ENCODE data around the gene CARD10.
"Not testable (repeated sequence)": the region's sequence is repeated elsewhere in the genome, so short reads cannot be mapped to it uniquely, and the experiment has no call there.

The CARD10 gene

DNA sequence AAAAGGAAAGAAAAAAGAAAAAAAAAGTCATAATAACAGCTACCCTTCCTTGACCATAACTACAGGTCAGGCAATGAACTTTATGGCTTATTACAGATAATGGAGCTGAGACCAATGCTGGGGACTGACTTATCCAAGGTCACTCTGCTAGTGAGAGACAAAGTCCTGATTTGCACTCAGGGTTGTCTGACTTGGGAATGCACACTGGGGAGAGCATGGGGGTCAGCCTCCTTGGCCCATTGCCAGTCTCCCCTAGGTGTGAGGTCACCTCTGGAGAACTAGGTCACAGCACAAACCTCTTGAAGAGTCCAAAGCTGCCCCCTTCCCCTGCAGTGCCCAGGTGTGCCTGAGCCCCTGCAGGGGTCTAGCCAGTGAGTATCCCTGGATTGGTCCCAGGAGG lies 35.8 kb upstream of the CARD10 start:
- no peak for FAIRE-seq
- DNase-seq (ENCODE audit: low spot score): no peak

DNA sequence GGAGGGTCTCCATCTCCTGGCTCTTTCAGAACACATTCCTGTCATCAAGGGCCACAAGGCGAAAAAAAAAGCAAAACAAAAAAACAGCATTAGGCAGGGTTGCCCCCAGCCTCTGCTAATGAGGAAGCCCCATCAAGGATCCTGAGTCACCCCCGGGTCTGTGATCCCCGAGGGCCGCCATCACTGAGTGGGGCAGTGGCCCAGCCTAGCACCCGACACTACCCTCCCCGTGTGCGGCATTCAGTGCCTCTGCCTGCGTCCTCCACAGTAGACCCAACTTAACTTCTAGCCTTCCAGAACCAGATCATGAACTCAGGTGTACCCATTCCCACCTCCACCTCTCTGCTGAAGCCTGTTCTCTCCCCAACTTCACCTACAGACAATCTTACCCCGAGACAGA lies 34.5 kb upstream of the CARD10 start:
- FAIRE-seq (no peak), DNase-seq (ENCODE audit: low spot score) (no peak)

DNA sequence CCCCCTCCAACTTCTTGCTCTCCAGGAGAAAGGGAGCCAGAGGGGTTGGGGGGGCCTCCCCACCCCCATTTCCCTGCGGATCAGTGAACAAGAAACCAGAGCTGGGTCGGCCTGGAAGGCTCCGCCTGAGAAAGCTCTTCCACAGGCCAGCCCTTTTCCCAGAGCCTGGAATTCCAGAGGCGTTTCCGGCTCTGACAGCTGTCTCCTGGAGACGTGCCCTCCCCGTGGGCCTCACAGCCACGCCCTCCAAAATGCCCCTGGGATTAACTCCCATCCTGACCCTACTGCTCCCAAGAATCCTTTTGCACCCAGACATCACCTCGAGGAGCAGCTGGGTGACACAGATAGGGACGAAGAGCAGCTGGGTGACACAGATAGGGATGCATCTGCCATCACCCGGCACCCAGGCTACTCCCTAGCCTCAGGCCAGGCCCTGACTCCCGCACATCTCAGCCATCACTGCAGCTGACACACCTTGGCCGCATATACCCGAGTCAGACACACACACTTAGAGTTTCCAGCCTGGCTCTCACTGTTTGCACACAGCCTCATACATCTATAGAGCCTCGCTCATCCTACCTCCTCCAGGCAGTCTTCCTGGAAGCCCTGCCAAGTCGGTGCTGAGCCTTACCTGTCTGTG lies 33.4 kb upstream of the CARD10 start:
- FAIRE-seq (no peak), DNase-seq (ENCODE audit: low spot score) (peak; percentile 57)

DNA sequence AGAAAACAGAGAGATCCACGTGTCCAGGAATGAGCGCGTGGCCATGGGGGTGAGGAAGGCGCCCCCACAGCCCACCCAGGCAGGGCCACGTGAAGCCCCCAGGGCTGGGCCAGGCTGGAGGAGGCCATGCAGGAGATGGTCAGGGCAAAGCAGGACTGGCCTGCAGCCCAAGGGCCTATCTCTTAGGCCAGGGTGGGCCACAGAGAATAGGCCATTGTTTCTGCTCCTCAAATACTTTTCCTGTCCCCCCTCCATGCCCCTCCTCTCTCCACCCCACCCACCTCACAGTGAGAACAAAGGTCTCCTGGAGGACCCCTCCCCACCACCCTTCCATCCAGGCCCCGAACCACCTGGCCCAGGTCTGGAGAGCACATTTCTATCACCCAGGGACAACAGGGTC lies 32.8 kb upstream of the CARD10 start:
- FAIRE-seq (no peak), DNase-seq (ENCODE audit: low spot score) (no peak)

DNA sequence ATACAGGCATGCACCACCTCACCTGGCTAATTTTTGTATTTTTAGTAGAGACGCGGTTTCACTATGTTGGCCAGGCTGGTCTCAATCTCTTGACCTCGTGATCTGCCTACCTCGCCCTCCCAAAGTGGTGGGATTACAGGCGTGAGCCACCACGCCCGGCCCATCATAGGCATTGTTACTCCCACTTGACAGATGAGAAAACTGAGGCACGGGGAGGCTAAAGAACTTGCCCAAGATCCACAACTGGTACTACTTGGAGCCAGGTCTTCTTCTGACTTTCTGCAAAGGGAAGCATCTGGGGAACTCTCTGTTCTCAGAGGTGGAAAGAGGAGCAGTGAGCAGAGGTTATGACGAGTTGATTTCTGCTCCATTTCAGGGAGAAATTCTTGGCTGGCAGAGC lies 31.7 kb upstream of the CARD10 start:
- DNase-seq (ENCODE audit: low spot score); FAIRE-seq: not testable (repeated sequence)

DNA sequence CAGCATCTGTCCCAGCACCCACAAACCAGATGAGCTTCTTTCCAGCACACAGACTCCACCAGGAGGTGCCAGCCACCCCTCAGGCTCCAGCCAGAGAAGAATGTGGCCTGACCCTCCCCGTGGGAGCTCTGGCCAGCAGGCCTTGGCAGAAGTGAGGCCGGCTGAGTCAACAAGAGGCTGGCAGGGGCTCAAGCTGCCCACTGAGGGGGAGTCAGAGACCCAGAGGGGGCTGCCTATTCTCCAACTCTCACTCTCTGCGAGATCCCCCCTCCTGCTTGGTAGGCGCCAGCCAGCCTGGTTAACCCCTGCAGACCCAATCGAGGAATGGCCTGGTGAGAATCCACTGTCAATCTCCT lies 30.5 kb upstream of the CARD10 start:
- no peak for DNase-seq (ENCODE audit: low spot score)
- no peak for FAIRE-seq

DNA sequence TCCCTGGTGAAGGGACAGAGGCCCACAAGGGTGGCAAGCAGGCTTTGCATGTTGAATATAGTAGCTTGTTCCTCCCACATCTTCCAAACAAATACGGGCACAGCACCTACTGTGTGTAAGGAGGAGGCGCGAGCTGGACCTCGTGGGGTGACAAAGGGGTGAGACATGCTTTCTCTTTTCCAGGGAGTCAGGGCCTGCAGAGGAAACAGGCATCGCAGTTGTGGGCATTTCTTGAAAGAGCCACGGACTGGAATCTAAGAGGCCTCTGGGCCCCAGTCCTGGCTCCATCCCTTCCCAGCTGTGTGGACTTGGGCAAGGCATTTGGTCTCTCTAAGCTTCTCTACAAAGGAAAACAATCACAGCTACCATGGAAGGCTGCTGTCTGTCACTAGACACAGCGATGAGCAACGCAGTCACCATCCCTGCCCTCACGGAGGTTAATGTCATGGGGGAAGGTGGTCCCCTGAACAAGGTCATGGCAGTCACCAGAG lies 28.1 kb upstream of the CARD10 start:
- DNase-seq (ENCODE audit: low spot score) (no peak), FAIRE-seq (peak; percentile 44)

DNA sequence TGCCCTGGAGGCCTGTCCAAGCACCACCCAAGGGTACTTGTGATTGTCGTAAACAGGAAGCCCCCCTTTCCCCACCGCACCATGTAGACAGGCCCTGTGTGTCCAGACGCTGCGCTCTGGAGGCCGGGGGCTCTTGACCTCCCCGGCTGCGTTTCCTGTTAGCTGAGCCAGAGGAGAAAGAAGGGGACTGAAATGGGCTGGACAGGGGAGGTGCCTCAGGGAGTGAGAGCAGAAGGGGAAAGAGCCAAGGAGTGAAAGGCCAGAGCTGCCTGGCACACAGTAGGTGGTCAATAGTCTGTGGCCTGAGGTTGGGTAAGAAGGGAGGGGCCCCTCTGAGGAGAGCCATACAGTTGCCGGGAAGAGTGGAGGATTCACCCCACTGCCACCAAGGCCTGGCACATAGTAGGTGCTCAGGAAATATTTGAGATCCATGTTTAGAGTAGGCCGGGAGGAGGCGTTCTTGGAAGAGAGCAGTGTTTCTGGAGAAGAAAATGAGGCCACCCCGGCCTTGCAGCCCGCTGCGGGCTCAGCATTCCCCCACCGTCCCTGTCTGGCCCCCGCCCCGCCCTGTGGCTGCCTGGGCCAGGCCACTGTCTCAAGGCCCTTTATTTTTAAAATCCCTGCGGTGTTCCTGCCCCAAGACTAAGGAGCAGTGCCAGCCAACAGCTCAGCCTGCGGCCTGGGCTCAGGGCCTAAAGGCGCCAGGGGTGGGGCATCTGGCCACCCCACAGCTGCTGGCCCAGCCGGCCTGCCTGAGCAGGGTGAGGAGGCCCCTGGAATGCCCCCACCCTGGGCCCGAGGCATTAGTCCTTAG lies 27.4 kb upstream of the CARD10 start:
- FAIRE-seq (no peak), DNase-seq (ENCODE audit: low spot score) (no peak)

DNA sequence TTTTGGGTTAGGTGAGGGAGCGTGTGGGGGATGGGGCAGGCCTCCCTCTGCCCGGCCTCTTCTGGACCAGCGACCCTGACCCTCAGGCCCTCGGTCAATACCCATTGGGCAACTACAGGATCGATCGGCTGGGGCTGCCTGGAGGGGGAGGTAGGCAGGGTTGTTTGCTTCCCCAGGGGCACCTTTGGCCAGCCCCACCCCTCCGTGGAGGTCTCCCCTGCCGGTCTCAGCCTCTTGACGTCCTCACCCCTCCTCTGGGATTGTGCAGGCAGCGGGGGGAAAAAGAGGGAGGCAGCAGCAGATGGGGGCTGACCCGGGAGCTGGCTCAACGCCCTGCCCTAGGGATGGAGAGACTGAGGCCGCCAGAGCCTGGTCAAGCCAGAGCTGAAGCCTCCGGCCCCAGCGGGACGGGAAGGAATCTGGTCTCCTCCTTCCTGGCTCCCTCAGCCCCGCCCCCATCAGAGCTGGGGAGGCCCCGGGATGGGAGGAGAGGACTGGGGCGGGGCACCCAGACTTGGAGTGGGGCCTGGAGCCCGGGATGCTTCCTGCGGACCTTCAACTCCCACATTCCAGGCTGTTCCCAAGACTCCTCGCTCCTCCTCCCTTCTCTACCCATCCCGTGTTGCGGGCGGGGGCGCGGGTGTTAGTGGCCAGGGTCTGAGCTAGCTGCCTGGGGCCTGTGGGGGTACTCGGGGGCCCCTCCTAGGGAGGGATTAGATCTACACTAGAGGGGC lies 26.7 kb upstream of the CARD10 start:
- peak; percentile 74 for FAIRE-seq
- peak; percentile 82 for DNase-seq (ENCODE audit: low spot score)

DNA sequence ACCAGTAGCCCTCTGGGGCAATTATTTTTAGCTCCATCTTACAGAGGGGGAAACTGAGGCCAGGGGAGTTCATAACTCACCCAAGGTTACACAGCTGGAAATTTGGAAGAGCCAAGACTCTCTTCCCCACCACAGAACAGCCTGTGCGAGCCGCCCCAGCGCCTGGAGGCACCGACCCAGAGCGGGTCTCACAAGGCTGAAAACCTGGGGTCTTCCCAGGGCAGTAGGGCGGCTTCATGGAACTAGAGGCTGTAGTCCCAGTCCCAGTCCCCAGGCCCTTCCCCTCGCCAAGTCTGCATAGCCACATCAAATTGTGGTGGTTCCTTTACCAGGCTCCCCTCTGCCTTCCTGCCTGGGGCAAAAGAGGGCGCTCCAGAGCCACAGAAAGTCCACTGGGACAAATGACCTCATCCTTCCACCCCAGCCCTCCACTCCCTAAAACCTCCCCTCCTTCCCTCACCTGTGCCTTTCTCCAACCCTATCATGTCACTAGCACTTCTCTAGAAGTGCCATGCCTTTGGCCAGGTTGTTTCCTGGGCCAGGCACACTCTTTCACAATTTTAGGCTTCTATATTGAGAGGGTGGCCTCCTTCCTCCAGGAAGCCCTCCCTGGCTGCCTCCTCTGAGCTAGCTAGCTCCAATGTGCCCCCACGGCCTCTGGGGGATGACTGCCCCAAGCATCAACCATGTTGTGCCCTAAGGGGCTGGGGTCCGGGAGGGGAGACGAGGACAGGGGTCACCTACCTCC lies 25.9 kb upstream of the CARD10 start:
- DNase-seq (ENCODE audit: low spot score) (peak; percentile 69), FAIRE-seq (no peak)

DNA sequence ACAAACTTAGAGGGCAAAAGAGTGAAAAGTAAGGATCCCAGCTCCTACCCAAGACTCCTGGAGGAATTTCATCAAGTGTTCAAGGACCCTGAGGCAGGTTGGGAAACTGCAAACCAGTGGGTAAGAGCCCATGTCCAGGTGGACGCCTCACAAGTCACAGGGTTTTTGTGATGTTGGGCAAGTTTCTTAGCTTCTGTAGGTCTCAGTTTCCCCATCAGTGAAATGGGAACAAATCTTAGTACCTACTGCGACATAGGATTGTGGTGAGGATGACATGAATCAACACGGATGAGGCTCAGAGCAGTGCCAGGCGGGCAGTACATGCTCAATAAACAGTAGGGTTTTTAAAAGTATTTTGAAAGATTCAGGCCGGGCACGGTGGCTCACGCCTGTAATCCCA lies 23.7 kb upstream of the CARD10 start:
- no peak for FAIRE-seq
- no peak for DNase-seq (ENCODE audit: low spot score)

DNA sequence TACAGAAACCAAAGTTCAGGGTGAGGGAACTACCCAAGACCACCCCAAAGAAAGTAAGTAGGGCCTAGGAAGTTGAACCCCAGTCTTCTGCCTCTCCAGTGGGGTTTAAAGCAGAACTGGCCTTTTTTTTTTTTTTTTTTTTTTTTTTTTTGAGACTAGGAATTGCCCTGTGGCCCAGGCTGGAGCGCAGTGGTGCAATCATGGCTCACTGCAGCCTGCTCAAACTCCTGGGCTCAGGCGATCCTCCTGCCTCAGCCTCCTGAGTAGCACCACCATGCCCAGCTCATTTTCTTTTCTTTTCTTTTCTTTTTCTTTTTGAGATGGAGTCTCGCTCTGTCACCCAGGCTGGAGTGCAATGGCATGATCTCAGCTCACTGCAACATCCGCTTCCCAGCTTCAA lies 23.2 kb upstream of the CARD10 start:
- DNase-seq (ENCODE audit: low spot score); FAIRE-seq: not testable (repeated sequence)

DNA sequence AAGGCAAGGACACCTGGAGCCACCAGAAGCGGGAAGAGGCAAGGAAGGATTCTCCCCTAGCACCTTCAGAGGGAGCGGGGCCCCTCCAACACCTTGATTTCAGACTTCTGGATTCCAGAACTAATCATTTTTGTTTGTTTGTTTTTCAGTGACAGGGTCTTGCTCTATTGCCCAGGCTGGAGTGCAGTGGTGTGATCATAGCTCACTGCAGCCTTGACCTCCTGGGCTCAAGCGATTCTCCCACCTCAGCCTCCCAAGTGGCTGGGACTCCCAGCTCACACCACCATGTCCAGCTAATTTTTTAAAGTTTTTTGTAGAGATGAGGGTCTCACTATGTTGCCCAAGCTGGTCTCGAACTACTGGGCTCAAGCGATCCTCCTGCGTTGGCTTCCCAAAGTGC lies 20.6 kb upstream of the CARD10 start:
- FAIRE-seq; DNase-seq (ENCODE audit: low spot score): not testable (repeated sequence)

DNA sequence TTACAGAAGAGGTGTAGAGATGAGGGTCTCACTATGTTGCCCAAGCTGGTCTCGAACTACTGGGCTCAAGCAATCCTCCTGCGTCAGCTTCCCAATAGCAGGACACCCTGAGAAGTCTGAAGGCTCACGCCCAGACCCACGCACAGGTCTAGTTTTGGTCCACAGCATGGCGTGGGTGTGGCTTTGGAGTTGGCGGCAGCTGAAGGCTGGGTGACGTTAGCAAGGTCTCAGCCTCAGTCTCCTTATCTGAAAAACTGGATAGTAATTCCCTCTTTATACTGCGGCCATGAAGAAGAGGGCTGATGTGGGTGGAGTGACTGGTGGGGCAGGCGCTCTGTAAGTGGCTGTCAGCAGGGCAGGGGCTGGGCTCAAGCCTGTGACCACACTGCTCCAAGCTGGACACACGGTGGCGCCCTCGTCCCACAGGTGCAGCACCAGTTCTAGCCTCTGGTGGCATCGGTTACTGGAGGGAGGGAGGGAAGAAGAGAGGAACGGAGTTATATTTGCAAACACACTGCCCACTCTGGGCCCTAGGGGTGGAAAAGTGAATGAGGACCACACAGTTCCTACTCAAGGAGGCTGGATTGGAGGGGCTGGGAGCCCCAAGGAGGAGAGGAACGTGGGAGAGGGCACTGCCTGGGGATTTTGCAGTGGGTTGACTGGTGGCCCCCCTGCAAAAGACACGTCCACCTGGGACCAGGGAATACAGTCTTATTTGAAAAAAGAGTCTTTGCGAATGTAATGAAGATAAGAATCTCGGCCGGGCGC lies 19.6 kb upstream of the CARD10 start:
- peak; percentile 95 for DNase-seq (ENCODE audit: low spot score)
- FAIRE-seq: peak; percentile 98

DNA sequence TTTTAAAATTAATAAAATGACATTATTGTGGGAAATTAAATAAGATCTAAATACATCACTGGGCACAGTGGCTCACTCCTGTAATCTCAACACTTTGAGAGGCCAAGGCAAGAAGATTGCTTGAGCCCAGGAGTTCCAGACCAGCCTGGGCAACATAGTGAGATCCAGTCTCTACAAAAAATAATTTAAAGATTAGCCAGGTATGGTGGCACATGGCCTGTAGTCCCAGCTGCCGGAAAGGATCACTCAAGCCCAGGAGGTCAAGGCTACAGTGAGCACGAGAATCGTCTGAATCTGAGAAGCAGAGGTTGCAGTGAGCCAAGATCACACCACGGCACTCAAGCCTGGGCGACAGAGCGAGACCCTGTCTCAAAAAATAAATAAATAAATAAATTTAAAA lies 15.9 kb upstream of the CARD10 start:
- DNase-seq (ENCODE audit: low spot score) (no peak), FAIRE-seq (no peak)

DNA sequence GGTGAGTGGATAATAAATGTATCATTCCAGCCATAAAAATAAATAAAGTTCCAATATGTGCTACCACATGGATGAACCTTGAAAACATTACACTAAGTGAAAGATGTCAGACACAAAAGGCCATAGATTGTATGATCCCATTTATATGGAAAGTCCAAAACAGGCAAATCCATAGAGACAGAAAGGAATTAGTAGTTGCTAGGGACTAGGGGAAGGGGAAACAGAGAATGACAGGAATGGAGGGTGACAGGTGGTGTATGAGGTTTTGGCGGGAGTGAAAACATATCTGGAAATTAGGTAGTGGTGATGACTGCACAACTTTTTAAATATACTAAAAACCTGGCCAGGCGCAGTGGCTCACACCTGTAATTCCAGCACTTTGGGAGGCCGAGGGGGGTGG lies 15.2 kb upstream of the CARD10 start:
- no peak for DNase-seq (ENCODE audit: low spot score)
- peak; percentile 78 for FAIRE-seq

DNA sequence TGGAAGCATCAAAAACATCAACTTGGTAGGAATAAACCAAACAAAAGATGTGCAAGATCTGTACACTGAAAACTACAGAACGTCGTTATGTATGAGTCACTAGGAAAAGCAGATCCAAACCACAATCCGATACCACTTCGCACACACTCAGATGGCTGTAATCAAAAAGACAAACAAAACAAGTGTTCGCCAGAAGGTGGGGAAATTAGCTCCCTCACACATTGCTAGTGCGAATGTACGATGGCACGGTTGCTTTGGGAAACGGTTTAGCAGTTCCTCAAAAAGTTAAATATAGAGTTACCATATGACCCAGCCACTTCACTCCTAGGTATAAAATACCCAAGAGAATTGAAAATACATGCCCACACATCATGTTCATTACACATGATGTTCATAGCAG lies 14.8 kb upstream of the CARD10 start:
- DNase-seq (ENCODE audit: low spot score) (no peak), FAIRE-seq (peak; percentile 74)

DNA sequence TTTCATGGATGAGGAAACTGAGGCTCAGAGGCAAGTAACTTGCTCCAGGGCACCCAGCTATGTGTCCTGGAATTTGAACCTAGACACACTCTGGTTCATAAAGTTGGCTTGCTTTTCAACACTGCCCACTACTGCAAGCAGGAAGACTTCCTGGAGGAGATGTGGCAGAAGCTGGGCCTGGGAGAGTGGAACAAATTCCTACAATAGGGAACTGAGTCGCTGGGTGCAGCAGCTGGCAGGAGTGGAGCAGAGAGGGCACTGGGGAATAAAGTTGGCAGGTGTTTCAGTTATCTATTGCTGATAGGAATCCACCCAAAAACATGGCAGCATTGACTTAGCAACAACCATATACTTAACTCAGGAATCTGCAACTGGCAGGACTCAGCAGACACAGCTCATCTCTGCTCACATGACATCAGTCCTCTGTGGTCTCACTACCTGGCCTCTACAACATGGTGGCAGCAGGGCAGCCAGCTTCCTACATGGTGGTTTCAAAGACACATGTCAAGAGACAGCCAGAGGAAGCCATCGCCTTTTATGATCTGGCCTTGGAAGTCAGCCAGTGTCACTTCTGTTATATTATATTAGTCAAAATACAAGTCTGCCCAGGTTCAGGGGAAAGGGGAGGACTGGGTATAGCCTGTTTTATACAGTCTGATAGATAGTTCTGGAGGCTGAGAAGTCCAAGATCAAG lies 10.6 kb upstream of the CARD10 start:
- DNase-seq (ENCODE audit: low spot score) (no peak), FAIRE-seq (no peak)

DNA sequence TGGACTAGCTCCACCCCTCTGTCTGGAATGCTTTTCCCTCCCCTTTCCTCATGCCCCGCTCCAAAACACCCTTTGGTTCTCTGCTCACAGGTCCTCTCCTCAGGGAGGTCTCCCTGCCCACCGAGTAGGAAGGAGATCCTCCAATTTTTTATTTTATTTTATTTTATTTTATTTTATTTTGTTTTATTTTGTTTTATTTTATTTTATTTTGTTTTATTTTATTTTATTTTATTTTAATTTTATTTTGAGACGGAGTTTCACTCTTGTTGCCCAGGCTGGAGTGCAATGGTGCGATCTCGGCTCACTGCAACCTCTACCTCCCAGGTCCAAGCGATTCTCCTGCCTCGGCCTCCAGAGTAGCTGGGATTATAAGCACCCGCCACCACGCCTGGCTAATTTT lies 8.7 kb upstream of the CARD10 start:
- not testable (repeated sequence) for DNase-seq (ENCODE audit: low spot score); FAIRE-seq
